Adrenal gland (tissue), 5 donors: ENCODE data around the gene DPEP1.

Experiments used
- CTCF ChIP-seq, 6 experiments: fragments of 450-650 bp in 4 of 6; fragments of 200-600 bp in 2 of 6; sonication (generic) in 1 of 6; IDR thresholded peaks; 1 replicate in 5 of 6; 2 replicates in 1 of 6; pipeline versions ENCODE4 v1.5.1 to v1.8.0; 2016 to 2021; ENCODE audit warnings: antibody characterized with exemption in 6 of 6, mild to moderate bottlenecking in 2 of 6, moderate library complexity in 1 of 6
- POLR2A ChIP-seq, 2 donors: fragments of 450-650 bp; IDR thresholded peaks; one replicate each; pipeline ENCODE4 v1.6.1; 2017; ENCODE audit warnings: antibody characterized with exemption in 2 of 2, mild to moderate bottlenecking in 2 of 2, moderate library complexity in 1 of 2
- donor health status: DM: no; HTN: no; CAD: no.

GRCh38 chr16:89575247-89576152, 37.9 kb upstream of the DPEP1 start, which contains the start of gene CPNE7:
- TF ChIP-seq CTCF (IDR thresholded peaks at IDR 0.05) (no peak), POLR2A (IDR thresholded peaks at IDR 0.05) (no peak)
